Thyroid gland (tissue), 4 donors: Measurements from ENCODE around the gene ETV5.

Source experiments
- POLR2A ChIP-seq, 2 donors: fragments of 450-650 bp; IDR thresholded peaks; one replicate each; pipeline ENCODE4 v1.6.1; 2017; ENCODE audit warnings: antibody characterized with exemption in 2 of 2, mild to moderate bottlenecking in 2 of 2, moderate library complexity in 1 of 2
- TF ChIP-seq, protein P1 (sequence below), 6 experiments: fragments of 200-600 bp in 3 of 6; fragments of 450-650 bp in 3 of 6; sonication (generic) in 3 of 6; IDR thresholded peaks; one replicate each; pipeline ENCODE4 v1.5.1; 2016 to 2019; ENCODE audit warnings: antibody characterized with exemption in 6 of 6, mild to moderate bottlenecking in 2 of 6, inconsistent platforms in 1 of 6, moderate library complexity in 1 of 6

GRCh38 chr3:185997130-185997529 is 111.8 kb downstream of the ETV5 start:
- TF ChIP-seq, protein P1, sequence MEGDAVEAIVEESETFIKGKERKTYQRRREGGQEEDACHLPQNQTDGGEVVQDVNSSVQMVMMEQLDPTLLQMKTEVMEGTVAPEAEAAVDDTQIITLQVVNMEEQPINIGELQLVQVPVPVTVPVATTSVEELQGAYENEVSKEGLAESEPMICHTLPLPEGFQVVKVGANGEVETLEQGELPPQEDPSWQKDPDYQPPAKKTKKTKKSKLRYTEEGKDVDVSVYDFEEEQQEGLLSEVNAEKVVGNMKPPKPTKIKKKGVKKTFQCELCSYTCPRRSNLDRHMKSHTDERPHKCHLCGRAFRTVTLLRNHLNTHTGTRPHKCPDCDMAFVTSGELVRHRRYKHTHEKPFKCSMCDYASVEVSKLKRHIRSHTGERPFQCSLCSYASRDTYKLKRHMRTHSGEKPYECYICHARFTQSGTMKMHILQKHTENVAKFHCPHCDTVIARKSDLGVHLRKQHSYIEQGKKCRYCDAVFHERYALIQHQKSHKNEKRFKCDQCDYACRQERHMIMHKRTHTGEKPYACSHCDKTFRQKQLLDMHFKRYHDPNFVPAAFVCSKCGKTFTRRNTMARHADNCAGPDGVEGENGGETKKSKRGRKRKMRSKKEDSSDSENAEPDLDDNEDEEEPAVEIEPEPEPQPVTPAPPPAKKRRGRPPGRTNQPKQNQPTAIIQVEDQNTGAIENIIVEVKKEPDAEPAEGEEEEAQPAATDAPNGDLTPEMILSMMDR (IDR thresholded peaks at IDR 0.05): no peak
- no peak for TF ChIP-seq POLR2A (IDR thresholded peaks at IDR 0.05)
